Right atrium auricular region (tissue), 2 donors: ENCODE results near the gene SLC13A4. TPM values are rescaled to one million over a fixed set of nuclear protein-coding genes. Genes with fewer than 3 reads are reported as not detected.
A peak's percentile ranks its signal among the peaks of the same experiment; 100 is the strongest.

Experiments
- DNase-seq: peaks from one replicate; pipeline ENCODE4 v3.0.0-alpha.2; 2019; ENCODE audit warnings: low spot score
- H3K27ac ChIP-seq, 2 donors: fragments of 200-600 bp; sonication (generic); 1 replicate in 1 of 2; 2 replicates in 1 of 2; pipeline ENCODE4 v1.5.1; 2016 to 2019
- H3K27me3 ChIP-seq, 2 donors: fragments of 200-600 bp; sonication (generic); one replicate each; pipeline versions ENCODE4 v1.5.1 to v1.6.0; 2017 to 2019
- H3K36me3 ChIP-seq: fragments of 200-600 bp; sonication (generic); one replicate; pipeline ENCODE4 v1.5.1; 2016
- H3K4me1 ChIP-seq, 2 donors: fragments of 200-600 bp; sonication (generic); one replicate each; pipeline versions ENCODE4 v1.5.1 to v1.6.0; 2017 to 2019
- H3K4me3 ChIP-seq, 2 donors: fragments of 200-600 bp; sonication (generic); 1 replicate in 1 of 2; 2 replicates in 1 of 2; pipeline ENCODE4 v1.5.1; 2017 to 2019; ENCODE audit warnings: mild to moderate bottlenecking in 1 of 2, moderate library complexity in 1 of 2
- H3K9me3 ChIP-seq, 2 donors: fragments of 200-600 bp; sonication (generic); one replicate each; pipeline ENCODE4 v1.5.1; 2019
- CTCF ChIP-seq, 2 donors: fragments of 200-600 bp; sonication (generic); IDR thresholded peaks; one replicate each; pipeline ENCODE4 v1.5.1; 2019; ENCODE audit warnings: antibody characterized with exemption in 2 of 2
- total RNA-seq, 2 donors: library from RNA; depleted of rRNA; stranded (reverse); fragments of >200 nt; gene quantifications; one replicate each; pipeline ENCODE4 v1.1.0, GENCODE V29; 2016

Gene SLC13A4
- total RNA-seq, 2 donors from 2014 or later = 0.12 TPM; not detected in 1

- H3K4me1 ChIP-seq = peaks cover 0 to 39% of the 10 kb centered on the region in 2 donors
- H3K4me3 ChIP-seq = no peak overlapping the region
- DNase-seq = peak; percentile 28
- no peaks in the 10 kb centered on the region for H3K36me3 ChIP-seq
- TF ChIP-seq CTCF (IDR thresholded peaks at IDR 0.05) = no peak
- H3K9me3 ChIP-seq = peaks cover 0 to 5% of the 10 kb centered on the region in 2 donors
- H3K27ac ChIP-seq = peak overlapping the region in 1 of 2 donors; percentile 62
- no peaks in the 10 kb centered on the region for H3K27me3 ChIP-seq
Observed at GRCh38 chr7:135772639-135773222, 44.7 kb upstream of the SLC13A4 start.

GRCh38 chr7:135771961-135772638, 44.1 kb upstream of the SLC13A4 start:
- peak overlapping the region in 1 of 2 donors; percentile 20 for H3K27ac ChIP-seq
- no peak for TF ChIP-seq CTCF (IDR thresholded peaks at IDR 0.05)
- no peaks in the 10 kb centered on the region for H3K9me3 ChIP-seq
- no peaks in the 10 kb centered on the region for H3K27me3 ChIP-seq
- H3K36me3 ChIP-seq = no peaks in the 10 kb centered on the region
- peak; percentile 60 for DNase-seq
- H3K4me3 ChIP-seq = no peak overlapping the region
- H3K4me1 ChIP-seq = peaks cover 0 to 39% of the 10 kb centered on the region in 2 donors

GRCh38 chr7:135771051-135771450, 43.1 kb upstream of the SLC13A4 start:
- H3K27ac ChIP-seq = peak overlapping the region in 1 of 2 donors; percentile 20
- H3K4me1 ChIP-seq = peaks cover 0 to 39% of the 10 kb centered on the region in 2 donors

GRCh38 chr7:135770139-135770710, 42.2 kb upstream of the SLC13A4 start:
- no peak for TF ChIP-seq CTCF (IDR thresholded peaks at IDR 0.05)
- Histone ChIP-seq H3K27me3 (no peaks in the 10 kb centered on the region), H3K36me3 (no peaks in the 10 kb centered on the region), H3K9me3 (no peaks in the 10 kb centered on the region), H3K4me3 (no peak overlapping the region), H3K4me1 (peaks cover 0 to 39% of the 10 kb centered on the region in 2 donors), H3K27ac (peak overlapping the region; percentile 61 to 75)
- no peak for DNase-seq

More at GRCh38 chr7:135771051-135771450, 43.1 kb upstream of the SLC13A4 start:
- TF ChIP-seq CTCF (IDR thresholded peaks at IDR 0.05) = no peak
- no peak for DNase-seq
- H3K9me3 ChIP-seq = no peaks in the 10 kb centered on the region
- H3K27me3 ChIP-seq = no peaks in the 10 kb centered on the region
- no peak overlapping the region for H3K4me3 ChIP-seq
- H3K36me3 ChIP-seq = no peaks in the 10 kb centered on the region

- no peaks in the 10 kb centered on the region for H3K36me3 ChIP-seq
- peaks cover 0 to 32% of the 10 kb centered on the region in 2 donors for H3K4me1 ChIP-seq
- no peaks in the 10 kb centered on the region for H3K27me3 ChIP-seq
- no peak for TF ChIP-seq CTCF (IDR thresholded peaks at IDR 0.05)
- peak; percentile 57 for DNase-seq
- no peak overlapping the region for H3K4me3 ChIP-seq
- H3K27ac ChIP-seq = peak overlapping the region; percentile 61 to 75
- H3K9me3 ChIP-seq = no peaks in the 10 kb centered on the region
Observed at GRCh38 chr7:135769005-135769802, 41.2 kb upstream of the SLC13A4 start.
